ENCODE data around the gene PAGE2. TPM values are rescaled to one million over a fixed set of nuclear protein-coding genes. Genes with fewer than 3 reads are reported as not detected.

PAGE2 gene
- total and polyA plus RNA-seq, 9 of the 15 experiments (the other 6 are each of a cell fraction or from before 2014, with no cell fraction given) = 0.40 to 3.7 (median 1.5) TPM; not detected in 1

DNA sequence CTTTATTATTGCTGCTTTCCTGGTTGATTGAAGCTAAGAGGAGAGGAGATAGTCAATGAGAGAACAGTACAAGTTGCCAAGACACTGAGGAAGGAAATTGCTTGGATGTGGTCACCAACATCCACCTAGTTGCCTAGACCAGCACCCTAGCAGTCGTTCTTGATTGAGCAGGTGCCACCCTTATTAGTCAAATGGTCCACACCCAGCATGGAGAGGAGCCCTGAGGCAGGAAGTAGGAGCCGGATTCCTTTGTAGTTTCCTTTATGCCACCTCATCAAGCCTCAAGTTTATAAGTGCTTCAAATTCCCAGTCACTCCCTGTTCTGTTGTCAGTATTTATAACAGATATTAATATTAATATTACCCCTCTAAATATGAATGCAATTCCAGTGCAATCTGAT, 19.1 kb downstream of the PAGE2 start:
- no peaks in the 10 kb centered on the region for H3K9me3 ChIP-seq (replicated peaks; ENCODE audit: control insufficient read depth, insufficient read depth, low read depth, low read length)
- no peak overlapping the region for H3K27ac ChIP-seq (ENCODE audit: extremely low read depth, low read depth, low read length)
- in situ Hi-C loops (cut with MboI) = no loop called here
- no peak for DNase-seq (ENCODE audit: extremely low read depth in 1 of 4, low spot score in 3 of 4)
- H3K4me3 ChIP-seq = no peak overlapping the region
- no peaks in the 10 kb centered on the region for H4K20me1 ChIP-seq (replicated peaks; ENCODE audit: control insufficient read depth, insufficient read depth, low read length)
- no peak overlapping the region for H3K4me2 ChIP-seq (ENCODE audit: insufficient read depth, low read length)
- 22% methylated on average over 2 of the region's 2 CpGs for WGBS (ENCODE audit: insufficient coverage, low coverage, missing lambda C conversion rate)
- ChIA-PET CTCF (ENCODE audit: low intra/inter-chr PET ratio) (no interaction called here), POLR2A (no interaction called here)
- H2AFZ ChIP-seq (ENCODE audit: low read depth, low read length) = no peak overlapping the region
- ATAC-seq = no peak
- H3K9me1 ChIP-seq (ENCODE audit: control insufficient read depth, insufficient read depth, low read length) = no peaks in the 10 kb centered on the region
- H3K9ac ChIP-seq (ENCODE audit: insufficient read depth in 1 of 2, low read depth in 2 of 2, low read length in 2 of 2) = no peak overlapping the region
- no peaks in the 10 kb centered on the region for H3K36me3 ChIP-seq (ENCODE audit: control insufficient read depth, insufficient read depth, low read length)
- H3K79me2 ChIP-seq (ENCODE audit: control insufficient read depth, insufficient read depth, low read length) = no peaks in the 10 kb centered on the region
- intact Hi-C loops (cut with micrococcal nuclease) = no loop called here
- peaks cover 0 to 3% of the 10 kb centered on the region in 2 experiments; a peak in 2 of 5 replicates for H3K4me1 ChIP-seq (replicated peaks in 1 of 2; ENCODE audit: control insufficient read depth in 2 of 2, insufficient read depth in 2 of 2, low read length in 2 of 2)
- no peaks in the 10 kb centered on the region for H3K27me3 ChIP-seq (ENCODE audit: control insufficient read depth in 2 of 2, insufficient read depth in 2 of 2, low read length in 2 of 2)
- no TSS peak for BruUV-seq (replicated peaks)
- FAIRE-seq = no peak
- TF ChIP-seq ZNF311 (CRISPR knock-in tag; IDR thresholded peaks at IDR 0.05) (no peak), ERF (CRISPR knock-in tag; IDR thresholded peaks at IDR 0.05) (no peak), HNRNPUL1 (IDR thresholded peaks at IDR 0.05; ENCODE audit: low read length) (no peak), NFXL1 (CRISPR knock-in tag; IDR thresholded peaks at IDR 0.05) (no peak), HSF4 (CRISPR knock-in tag; IDR thresholded peaks at IDR 0.05; ENCODE audit: borderline replicate concordance) (no peak), CBX1 (IDR thresholded peaks at IDR 0.05; ENCODE audit: low read depth) (no peak), KDM2B (CRISPR knock-in tag; IDR thresholded peaks at IDR 0.05) (no peak), MEF2A (IDR thresholded peaks at IDR 0.05; ENCODE audit: control insufficient read depth, low read depth, low read length) (no peak)
- TF ChIP-seq, protein P1, sequence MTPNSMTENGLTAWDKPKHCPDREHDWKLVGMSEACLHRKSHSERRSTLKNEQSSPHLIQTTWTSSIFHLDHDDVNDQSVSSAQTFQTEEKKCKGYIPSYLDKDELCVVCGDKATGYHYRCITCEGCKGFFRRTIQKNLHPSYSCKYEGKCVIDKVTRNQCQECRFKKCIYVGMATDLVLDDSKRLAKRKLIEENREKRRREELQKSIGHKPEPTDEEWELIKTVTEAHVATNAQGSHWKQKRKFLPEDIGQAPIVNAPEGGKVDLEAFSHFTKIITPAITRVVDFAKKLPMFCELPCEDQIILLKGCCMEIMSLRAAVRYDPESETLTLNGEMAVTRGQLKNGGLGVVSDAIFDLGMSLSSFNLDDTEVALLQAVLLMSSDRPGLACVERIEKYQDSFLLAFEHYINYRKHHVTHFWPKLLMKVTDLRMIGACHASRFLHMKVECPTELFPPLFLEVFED (CRISPR knock-in tag; conservative IDR thresholded peaks at IDR 0.05) = no peak
- TF ChIP-seq, protein P2, sequence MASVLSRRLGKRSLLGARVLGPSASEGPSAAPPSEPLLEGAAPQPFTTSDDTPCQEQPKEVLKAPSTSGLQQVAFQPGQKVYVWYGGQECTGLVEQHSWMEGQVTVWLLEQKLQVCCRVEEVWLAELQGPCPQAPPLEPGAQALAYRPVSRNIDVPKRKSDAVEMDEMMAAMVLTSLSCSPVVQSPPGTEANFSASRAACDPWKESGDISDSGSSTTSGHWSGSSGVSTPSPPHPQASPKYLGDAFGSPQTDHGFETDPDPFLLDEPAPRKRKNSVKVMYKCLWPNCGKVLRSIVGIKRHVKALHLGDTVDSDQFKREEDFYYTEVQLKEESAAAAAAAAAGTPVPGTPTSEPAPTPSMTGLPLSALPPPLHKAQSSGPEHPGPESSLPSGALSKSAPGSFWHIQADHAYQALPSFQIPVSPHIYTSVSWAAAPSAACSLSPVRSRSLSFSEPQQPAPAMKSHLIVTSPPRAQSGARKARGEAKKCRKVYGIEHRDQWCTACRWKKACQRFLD (CRISPR knock-in tag; IDR thresholded peaks at IDR 0.05) = no peak
- TF ChIP-seq, protein P3, sequence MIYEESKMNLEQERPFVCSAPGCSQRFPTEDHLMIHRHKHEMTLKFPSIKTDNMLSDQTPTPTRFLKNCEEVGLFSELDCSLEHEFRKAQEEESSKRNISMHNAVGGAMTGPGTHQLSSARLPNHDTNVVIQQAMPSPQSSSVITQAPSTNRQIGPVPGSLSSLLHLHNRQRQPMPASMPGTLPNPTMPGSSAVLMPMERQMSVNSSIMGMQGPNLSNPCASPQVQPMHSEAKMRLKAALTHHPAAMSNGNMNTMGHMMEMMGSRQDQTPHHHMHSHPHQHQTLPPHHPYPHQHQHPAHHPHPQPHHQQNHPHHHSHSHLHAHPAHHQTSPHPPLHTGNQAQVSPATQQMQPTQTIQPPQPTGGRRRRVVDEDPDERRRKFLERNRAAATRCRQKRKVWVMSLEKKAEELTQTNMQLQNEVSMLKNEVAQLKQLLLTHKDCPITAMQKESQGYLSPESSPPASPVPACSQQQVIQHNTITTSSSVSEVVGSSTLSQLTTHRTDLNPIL (CRISPR knock-in tag; IDR thresholded peaks at IDR 0.05) = no peak
- TF ChIP-seq, protein P4, sequence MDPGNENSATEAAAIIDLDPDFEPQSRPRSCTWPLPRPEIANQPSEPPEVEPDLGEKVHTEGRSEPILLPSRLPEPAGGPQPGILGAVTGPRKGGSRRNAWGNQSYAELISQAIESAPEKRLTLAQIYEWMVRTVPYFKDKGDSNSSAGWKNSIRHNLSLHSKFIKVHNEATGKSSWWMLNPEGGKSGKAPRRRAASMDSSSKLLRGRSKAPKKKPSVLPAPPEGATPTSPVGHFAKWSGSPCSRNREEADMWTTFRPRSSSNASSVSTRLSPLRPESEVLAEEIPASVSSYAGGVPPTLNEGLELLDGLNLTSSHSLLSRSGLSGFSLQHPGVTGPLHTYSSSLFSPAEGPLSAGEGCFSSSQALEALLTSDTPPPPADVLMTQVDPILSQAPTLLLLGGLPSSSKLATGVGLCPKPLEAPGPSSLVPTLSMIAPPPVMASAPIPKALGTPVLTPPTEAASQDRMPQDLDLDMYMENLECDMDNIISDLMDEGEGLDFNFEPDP (CRISPR knock-in tag; IDR thresholded peaks at IDR 0.05) = no peak
